HG02759 (cell line): ENCODE data around the gene PITX1.

Experiments
- ATAC-seq: cut with Tn5 transposase; IDR thresholded peaks from one replicate; pipeline ENCODE4 v1.9.1; 2021; ENCODE audit warnings: mild to moderate bottlenecking, moderate library complexity; ENCODE audit not compliant: unreplicated experiment

PITX1 gene

DNA sequence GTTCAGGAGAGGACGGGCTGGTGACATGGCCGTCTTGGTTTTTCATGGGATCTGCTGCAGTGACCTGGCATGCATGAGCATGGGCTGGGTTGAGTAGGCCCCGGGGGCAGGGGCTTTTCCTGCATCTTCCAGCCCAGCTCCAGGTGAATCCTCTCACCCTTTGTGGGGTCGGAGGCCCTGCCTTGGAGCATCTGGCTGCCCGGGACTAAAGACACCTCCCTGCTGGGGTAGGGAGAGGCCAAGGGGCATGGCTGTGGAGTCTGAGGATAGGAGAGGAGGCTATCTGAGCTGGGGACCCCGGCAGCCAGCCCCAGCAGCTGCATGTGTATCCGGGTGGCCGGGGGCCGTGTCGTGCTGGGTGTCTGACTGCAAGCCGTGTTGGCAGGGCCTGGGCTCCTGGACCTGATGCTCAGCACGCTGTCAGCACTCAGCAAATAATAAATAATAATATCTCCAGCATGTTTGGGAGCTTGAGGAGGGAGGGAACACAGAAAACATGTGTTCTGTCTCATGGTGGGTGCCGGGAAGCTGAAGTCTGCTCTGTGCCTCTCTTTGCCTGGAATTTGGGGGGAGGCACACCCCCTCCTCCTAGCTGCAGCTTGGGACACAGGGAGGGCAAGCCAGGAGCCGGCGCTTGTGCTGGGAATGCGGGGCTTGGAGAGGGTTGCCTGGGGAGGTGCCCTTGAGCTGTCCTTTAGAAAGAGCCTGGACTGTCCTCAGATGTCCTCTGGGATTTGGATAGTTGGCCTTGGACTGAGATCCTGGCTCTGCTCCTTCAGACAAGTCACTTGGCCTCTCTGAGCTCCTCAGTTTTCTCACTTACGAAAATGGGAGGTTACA, 28.4 kb upstream of the PITX1 start:
- no peak for ATAC-seq

- ATAC-seq = no peak
Measured at GRCh38 chr5:135061001-135061400, 27.0 kb upstream of the PITX1 start.

DNA sequence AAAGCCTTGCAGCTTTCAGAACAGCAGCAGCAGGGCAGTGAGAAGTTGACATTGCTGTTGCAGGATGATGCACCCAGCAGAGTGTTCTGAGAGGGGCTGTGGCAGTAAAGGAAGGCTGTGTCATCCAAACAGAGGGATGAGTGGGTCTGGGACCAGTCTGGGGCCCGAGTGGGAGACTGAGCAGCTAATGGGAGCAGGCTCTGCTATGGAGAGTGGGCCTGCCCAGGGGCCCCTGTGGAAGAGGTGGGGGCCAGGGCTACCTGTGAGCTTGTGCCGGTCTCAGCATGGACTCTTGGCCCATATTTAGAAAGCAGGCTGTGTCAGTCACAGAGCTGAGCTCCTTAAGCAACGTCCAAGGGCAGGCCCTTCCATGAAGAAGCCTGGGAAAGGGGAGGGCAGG, 26.0 kb upstream of the PITX1 start:
- no peak for ATAC-seq

DNA sequence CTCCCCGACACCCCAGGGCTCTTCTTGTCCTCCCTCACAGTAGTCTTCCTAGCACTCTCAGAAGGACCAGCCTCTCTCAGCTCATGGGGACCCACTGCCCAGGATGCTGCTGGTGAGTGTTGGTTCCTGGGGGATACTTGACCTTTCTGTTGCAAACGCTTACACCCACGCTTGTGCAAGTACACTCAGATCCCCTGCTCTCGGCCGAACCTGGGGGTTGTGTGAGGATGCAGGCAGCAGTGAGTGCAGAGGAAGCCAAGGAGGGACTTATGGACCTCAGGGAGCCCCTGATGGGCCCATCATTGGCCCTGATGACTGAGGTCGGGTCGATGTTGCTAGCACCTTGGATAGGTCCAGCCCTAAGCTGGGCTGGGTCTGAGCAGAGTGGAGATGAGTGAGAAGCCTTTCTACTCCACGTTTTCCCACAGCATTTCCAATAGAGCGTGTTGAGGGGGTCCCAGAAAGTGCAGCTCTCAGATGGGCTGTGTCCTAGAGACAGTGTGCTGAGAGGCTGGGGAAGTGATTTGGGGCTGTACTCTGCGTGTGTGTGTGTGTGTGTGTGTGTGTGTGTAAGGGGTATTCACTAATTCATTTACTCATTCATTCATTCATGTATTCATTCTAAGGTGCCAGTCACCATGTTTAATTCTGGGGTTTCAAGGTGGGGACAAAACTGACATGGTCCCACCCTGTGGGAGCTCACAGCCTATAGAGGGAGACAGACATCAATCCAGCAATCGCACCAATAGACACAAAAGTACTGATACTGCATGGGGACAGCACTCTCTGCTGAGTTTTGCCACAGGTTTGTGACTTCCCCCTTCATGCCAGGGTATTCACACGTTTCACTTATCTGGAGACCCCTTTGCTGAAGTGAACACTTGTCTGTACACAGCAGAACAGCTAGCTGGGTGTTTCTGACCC, 25.2 kb upstream of the PITX1 start:
- no peak for ATAC-seq

DNA sequence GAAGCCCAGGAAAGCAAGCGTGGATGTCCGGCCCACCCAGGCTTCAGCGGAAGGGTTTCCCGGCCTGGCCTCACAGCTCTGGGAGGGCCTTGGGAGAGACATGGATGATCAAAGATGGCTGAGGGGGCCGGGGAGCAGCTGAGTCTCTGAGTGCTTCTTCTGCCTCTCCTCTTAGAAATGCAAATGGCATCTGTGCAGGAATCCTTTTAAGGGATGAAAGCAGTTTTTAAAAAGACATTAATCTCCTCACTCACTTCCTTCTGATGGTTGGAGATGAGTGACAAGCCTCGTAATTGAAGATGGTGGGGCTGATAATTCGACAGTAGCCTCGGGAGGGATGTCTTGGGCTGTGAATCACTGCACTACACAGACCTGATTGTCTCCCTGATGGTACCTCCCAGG, 24.3 kb upstream of the PITX1 start:
- no peak for ATAC-seq

GRCh38 chr5:135057233-135057632, 23.2 kb upstream of the PITX1 start:
- ATAC-seq = no peak

GRCh38 chr5:135056316-135057030, 22.4 kb upstream of the PITX1 start:
- ATAC-seq = no peak

DNA sequence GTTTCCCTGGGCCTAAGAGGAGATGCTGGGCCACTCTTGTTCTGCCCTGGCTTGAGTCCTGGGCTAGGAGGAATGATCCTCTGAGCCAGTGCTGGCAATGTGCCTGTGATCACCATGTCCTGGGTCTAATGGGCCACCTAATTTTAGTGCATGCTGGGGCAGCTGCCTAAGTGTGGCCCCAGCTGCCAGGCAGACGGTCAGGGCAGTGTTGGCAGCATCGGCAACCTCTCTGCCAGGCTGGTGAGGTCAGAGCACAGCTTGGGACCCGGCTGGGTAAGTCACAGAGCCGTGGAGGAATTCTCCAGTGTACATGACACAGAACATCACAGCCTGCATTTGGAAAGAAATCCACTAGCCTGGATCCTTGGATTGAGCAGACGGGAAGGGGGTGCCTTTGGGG, 21.4 kb upstream of the PITX1 start:
- no peak for ATAC-seq

GRCh38 chr5:135054546-135054945, 20.5 kb upstream of the PITX1 start:
- no peak for ATAC-seq

DNA sequence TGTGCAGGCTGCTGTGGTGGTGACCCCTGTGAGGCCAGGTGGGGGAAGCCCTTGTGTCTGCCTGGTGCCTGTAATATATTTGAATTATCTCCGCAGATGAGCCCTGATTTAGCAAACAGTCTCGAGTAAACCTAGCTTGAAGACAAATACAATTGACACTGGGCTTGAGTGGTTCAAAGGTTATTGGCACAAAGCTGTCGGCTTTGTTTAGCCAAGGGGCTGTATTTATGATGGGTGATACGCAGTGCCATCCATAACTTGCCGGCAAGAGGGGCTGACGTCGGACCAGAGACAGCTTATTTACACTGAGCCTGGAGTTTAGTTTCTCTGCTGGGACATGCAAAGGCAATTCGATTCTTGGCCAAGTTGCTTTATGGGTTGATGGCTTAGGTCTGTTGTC, 20.0 kb upstream of the PITX1 start:
- no peak for ATAC-seq

GRCh38 chr5:135053278-135053677, 19.2 kb upstream of the PITX1 start:
- peak; percentile 97 for ATAC-seq

GRCh38 chr5:135052511-135053145, 18.6 kb upstream of the PITX1 start:
- ATAC-seq = no peak

DNA sequence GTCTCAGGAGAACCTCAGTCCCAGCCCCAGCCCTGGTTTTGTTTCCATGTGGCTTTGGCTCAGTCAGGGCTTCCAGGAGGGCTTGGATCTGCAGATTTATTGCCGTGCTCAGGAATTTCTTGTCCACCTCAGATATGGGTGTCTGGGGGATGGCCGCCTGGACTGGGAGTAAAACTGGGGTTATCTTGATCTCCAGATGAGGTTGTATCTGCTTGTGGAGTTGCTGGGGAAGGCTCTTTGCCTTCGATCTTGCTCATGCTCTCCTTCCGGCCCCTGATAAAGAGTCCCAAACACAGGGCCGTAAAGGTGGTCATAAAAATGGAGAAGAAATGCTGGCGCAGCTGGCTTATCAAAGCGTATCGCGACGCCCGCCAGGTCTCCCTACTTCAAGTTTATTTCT, 17.8 kb upstream of the PITX1 start:
- ATAC-seq = no peak

- ATAC-seq = no peak
Measured at GRCh38 chr5:135051399-135051798, 17.4 kb upstream of the PITX1 start.

DNA sequence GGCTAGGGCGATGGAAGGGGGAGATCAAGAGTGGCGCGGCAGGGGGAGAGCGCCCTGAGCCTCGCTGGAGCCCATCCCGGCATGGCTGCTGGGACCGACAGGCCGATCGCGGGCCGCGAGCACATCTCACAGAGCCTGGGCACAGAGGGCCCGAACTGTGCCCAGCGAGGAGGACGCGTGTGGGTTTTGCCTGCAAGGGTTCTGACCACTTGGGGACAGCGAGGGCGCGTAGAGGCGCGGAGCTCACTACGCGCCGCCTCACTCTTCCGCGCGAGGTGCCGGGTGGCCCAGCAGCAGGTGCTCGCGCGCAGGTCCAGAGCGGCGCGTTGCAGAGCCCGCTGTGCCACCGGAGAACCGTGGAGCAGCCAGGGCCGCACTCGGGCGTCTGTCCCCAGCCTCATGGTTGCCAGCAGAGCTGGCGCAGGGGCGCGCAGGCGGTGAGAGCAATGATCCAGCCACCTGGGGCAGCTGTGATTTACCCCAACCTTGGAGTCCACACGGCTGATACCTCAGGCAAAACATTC, 16.3 kb upstream of the PITX1 start:
- ATAC-seq = no peak

GRCh38 chr5:135048930-135049329, 14.9 kb upstream of the PITX1 start:
- no peak for ATAC-seq

GRCh38 chr5:135048286-135048685, 14.3 kb upstream of the PITX1 start:
- no peak for ATAC-seq

DNA sequence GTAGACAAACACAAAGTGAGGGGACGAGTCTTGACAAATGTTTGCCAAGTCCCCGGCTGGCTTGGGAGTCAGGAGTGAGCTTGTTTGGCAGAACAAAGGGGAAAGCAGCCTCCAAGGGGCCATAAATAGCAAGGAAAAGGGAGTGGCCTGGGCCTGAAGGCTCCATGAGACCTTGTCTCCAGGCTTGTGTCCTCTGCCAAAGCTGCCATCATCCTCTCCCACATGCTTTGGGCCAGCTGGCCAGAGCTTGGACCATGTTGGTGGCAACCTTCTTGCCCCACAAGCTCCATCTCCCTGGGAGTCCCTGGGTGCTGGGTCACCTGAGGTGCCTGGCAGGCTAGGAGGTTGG, 13.3 kb upstream of the PITX1 start:
- no peak for ATAC-seq

GRCh38 chr5:135046661-135047346, 12.8 kb upstream of the PITX1 start:
- ATAC-seq = no peak

DNA sequence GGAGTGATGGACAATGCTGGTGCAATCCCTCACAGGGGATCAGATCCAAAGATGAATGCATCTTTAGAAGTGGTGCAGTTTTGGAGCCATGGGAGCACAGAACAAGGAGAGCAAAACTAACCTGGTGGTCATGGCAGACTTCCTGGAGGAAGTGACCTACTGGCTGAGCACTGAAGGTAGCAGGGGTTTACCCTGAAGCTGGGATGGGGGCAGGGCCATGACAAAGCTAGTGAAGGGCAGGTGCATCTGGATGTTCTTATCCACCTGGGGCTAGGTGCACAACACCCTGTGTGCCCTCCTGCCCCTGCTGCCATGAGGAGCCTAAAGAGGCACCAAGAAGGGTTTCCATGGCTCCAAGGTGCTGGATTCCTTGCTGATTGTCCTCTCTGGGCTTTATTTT, 11.5 kb upstream of the PITX1 start:
- ATAC-seq = no peak
